Retina (tissue), 1 donor: Measurements from ENCODE around the gene CDKN2B.
A peak's percentile ranks its signal among the peaks of the same experiment; 100 is the strongest.

Experiments used
- DNase-seq: peaks from one replicate; pipeline ENCODE4 v3.0.0-alpha.2; 2016

Gene CDKN2B

DNA sequence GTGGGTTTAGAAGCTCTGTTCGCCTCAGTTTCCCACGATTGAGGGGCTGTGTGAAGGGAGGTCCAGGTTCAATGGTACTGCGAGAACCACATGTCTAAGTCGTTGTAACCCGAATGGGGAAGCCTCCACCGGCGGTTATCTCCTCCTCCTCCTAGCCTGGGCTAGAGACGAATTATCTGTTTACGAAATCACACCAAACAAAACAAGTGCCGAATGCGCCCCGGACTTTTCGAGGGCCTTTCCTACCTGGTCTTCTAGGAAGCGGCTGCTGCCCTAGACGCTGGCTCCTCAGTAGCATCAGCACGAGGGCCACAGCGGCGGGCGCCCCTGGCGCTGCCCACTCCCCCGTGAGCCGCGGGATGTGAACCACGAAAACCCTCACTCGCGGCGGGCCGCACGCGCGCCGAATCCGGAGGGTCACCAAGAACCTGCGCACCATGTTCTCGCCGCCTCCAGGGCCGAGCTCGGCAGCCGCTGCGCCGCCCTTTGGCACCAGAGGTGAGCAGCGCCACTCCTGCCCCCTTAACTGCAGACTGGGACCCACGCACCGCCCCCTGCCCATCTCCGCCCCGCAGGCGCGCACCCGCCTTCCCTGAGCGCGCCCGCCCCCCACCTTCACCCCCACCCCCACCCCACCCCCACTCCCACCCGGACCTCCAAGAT is 15.1 kb downstream of the CDKN2B start, which contains the start of gene CDKN2A:
Gene CDKN2A (minus strand): TSS at position 500 of the 663 bp plus-strand sequence.
- peak; percentile 74 for DNase-seq

DNA sequence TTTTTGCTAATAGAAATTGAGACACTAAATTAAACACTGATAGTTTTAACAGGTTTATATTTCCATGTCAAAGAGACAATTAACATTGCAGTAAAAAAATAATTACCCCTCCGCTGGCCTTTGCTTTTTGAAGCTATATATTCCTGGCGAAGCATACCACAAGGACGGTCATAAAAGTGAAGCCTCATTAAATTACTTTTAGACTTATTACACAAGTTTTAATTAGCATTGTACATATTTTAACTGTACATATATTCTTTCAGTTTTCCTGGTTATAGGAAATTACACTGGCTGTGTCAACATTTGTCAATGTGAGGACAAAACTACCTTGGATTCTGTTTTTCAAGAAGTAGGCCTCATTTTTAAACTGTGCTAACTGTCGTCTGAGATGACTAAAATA is 16.1 kb downstream of the CDKN2B start:
- DNase-seq, result no peak

DNA sequence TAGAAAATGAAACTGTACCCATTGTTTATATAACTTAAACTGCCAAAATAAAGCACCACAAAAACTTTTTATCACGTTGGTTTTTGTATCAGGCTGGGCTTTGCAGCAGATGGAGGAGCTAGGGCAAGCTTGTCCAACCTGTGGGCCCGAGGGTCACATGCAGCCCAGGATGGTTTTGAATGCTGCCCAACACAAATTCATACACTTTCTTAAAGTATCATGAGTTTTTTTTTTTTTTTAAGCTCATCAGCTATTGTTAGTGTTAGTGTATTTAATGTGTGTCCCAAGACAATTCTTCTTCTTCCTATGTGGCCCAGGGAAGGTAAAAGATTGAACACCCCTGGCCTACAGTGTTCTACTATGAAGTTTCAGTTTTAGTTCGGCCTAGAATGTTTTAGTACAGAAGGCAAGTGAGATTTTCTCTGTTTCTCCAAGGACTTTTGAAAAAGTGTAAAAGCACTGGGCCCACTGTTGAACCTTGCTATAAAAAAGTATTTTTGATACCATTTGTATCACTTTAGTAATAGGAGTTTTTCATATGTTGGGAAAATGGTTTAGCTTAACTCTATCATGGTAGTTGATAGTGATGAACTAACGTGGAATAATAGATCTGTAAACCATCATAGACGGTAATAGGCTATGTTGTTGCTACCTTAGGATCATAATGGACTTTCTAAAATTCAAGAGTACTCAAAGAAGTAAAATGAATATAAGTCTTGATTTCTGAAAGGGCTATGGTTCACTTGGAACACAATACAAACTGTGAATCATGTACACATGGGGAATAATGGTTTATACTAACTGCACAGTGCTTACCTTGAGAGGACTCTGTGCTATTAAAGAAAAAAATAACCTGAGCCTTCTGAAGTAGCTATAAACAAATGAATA is 17.8 kb downstream of the CDKN2B start:
- DNase-seq, result no peak

DNA sequence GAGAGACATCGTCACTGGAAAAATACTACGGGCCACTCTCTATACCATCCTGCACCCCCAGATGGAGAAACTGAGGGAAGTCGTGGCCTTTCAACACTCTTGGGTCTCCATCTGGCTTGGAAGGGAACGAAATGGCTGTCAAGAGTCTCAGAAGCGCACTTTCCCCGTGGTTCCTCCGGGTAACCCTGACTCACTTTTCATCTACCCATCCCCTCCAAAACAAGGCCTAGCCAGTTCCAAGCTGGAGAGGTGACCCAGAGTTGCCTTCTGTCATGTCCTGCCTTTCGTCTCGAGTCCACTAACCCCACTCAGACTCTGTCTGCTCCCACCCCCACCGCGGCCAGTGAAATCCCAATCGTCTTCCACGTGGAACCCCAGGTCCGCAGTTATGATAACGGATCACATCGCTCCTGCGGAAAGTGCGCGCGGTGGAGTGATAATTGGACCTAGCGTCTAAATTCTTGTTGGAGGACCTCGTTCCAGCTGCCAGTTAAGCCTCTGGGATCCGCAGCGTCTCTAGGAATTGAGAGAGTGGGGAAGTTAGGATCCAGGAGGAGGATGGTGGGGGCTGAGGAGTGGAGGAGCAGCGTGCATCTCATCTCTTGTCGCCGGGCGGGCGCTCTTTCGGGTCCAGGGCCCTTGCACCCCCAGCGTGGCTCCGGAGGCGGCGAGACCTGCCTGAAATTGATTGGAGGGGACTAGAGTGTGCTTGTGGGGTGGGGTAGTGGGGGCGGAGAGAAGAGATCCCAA is 19.5 kb downstream of the CDKN2B start:
- peak; percentile 53 for DNase-seq

DNA sequence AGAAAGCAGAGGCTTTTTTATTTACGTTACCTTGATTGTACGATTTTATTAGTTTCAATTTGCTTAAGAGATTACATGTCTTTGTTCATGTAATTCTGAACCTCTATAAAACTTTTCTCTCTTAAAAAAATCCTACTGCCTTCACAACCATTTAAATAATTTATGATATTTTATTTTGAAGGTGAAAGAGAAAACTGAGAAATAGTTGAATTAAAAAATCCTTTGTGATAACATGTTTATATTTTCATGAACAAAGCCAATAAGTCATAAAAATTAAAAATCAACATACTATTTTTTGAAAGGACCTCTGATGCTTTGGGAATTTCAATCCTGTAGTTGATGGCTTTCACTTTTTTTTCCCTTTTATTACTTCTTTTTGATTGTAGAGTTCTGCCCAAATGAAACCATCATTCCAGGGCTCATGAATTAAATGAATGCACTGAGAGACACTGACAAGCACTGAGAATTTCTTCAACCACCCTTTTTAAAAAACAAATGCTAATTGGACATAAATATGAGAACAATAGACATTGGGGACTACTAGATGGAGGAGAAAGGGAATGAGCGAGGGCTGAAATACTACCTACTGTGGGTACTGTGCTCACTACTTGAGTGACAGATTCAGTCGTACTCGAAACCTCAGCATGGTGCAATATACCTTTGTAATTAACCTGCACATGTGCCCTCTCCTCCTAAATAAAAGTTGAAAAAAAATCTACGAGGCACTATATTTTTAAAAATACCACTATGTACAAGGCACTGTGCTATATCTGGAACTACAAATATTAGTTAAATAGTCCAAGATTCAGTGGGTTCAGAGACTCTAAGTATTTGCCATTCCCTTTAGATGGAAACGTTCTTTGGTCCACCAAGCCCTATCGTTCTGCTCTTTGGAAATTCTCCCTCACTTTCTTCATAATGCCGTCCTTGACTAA is 20.8 kb downstream of the CDKN2B start:
- DNase-seq, result no peak

DNA sequence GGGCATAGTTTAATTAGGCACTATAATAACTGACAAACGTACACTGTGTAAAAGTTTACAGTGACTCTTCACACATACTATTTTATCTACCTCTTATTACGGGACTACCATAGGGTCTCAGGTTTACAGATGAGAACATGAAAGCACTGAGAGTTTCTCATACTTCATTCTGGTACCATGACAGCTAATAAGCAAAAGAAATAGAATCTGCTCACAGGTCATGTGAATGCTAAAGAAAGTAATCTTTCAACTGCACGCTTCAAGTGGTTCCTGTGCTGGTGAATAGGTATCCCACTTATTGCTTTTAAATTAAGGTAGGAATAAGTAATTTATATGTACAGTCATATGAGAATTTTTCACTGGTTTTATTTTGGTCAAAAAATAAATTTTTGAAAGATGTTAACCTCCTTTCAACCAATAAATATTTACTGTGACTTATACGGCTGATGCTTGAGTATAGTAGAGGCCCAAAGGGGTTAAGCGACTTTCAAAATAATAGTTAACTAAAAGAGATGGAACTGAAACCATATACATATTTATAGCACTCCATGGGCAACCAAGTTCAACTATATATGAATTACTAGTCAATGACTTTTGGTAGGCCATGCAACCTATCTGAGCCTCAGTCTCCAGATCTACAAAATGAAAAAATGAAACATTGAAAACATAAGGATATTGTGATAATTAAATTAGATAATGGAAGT is 23.0 kb downstream of the CDKN2B start:
- DNase-seq, result no peak

DNA sequence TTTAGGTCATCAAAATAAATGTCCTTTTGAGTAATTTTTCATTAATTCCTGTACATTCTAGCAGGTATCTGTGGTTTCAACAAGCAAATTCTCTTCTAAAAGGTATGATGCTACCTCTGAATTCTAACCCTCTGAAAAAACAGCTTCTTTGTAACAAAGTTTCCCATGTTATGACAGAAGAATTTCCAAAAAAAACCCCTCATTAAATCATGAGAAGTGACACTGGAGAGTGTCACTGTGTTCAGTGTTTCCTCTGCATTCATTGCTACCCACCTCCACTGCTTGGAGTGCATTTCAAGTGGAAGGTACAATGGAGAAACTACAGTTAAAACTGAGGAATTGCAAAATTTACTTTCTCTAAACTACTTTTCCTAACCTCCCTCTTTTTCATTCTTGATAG is 25.0 kb downstream of the CDKN2B start:
- no peak for DNase-seq

DNA sequence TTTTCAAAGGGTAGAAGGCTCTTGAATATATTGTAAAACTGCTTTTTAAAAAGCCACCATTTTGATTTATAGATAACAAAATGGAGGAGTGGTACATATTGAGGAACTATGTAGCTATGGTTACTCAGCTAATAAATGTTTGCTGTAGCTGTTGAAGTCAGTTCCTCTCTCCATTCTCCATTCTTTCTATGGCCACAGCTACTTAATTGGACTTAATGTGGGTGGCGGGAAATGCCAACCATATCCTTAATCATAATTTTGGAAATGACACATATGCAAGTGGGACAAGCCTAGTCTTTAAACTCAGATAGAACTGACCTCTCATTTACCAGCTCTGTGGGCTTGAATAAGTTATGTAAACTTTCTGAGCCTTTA is 25.6 kb downstream of the CDKN2B start:
- DNase-seq, result no peak

DNA sequence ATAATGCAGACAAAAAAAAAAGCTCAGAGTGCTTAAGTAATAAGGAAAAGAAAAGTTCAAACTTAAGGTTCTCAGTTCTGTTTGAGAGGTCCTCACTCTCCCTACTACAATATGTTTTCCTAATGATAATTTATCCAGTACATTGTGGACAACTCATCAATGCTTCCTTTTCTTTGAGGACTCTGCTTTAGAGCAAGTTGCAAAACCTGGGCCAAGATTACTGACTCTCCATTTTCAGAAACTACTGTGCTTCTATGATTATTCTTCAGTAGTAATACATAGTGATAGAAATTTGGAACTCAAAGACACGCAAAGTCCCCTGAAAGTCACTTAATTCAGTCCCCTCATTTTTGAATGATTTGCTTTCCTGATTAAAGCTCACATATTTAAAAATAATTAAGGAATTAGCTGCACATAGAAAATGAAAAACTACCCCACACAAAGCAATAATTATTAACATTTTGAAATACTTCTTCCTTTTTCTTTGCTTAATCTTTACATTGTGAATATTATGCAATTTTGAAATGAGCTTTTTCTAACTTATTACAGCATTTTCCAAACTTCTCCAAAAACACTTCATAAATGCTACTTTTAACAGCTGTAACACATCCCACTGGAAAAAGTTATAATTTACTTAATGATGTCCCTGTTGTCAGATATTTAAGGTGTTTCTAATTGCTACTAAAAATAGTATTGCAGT is 26.1 kb downstream of the CDKN2B start:
- no peak for DNase-seq

DNA sequence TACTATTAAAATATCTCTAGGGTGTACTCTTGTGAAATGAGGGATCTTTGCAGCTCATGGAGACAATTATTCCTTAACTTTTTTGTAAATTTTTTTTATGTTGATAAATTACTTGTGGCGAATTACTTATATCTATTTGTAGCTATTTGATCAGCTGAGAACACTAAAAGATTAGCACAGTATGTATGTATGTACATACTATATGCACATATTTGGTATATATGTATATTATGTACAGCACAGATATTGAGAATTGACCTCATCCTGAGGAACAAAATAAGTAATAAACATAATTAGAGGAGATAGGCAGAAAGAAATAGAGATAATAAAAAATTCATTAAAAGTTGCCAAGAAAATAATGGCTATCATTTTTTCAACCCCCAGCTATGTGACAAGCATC is 26.7 kb downstream of the CDKN2B start:
- DNase-seq, result no peak

DNA sequence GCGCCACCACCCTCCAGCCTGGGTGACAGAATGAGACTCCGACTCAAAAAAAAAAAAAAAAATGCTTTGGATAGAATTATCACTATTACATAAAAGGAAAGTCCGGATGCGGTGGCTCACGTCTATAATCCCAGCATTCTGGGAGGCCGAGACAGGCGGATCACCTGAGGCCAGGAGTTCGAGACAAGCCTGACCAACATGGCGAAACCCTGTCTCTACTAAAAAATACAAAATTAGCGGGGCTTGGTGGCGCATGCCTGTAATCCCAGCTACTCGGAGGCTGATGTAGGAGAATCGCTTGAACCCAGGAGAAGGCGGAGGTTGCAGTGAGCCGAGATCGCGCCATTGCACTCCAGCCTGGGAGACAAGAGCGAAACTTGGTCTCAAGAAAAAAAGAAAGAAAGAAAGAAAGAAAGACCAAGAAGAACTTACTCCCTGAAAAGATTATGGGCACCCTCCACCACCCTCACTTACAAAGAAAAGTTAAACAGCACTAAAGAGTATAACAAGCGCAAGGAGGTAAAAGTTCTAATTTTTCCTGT is 32.7 kb downstream of the CDKN2B start:
- DNase-seq, result no peak

DNA sequence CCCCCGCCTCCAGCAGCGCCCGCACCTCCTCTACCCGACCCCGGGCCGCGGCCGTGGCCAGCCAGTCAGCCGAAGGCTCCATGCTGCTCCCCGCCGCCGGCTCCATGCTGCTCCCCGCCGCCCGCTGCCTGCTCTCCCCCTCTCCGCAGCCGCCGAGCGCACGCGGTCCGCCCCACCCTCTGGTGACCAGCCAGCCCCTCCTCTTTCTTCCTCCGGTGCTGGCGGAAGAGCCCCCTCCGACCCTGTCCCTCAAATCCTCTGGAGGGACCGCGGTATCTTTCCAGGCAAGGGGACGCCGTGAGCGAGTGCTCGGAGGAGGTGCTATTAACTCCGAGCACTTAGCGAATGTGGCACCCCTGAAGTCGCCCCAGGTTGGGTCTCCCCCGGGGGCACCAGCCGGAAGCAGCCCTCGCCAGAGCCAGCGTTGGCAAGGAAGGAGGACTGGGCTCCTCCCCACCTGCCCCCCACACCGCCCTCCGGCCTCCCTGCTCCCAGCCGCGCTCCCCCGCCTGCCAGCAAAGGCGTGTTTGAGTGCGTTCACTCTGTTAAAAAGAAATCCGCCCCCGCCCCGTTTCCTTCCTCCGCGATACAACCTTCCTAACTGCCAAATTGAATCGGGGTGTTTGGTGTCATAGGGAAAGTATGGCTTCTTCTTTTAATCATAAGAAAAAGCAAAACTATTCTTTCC is 34.2 kb downstream of the CDKN2B start:
- peak; percentile 77 for DNase-seq

DNA sequence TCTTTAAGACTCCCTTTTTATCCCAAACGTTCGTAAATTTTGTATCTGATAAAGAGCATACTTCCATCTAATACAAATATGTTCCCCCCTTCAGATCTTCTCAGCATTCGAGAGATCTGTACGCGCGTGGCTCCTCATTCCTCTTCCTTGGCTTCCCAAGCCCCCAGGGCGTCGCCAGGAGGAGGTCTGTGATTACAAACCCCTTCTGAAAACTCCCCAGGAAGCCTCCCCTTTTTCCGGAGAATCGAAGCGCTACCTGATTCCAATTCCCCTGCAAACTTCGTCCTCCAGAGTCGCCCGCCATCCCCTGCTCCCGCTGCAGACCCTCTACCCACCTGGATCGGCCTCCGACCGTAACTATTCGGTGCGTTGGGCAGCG is 34.8 kb downstream of the CDKN2B start:
- DNase-seq, result no peak

DNA sequence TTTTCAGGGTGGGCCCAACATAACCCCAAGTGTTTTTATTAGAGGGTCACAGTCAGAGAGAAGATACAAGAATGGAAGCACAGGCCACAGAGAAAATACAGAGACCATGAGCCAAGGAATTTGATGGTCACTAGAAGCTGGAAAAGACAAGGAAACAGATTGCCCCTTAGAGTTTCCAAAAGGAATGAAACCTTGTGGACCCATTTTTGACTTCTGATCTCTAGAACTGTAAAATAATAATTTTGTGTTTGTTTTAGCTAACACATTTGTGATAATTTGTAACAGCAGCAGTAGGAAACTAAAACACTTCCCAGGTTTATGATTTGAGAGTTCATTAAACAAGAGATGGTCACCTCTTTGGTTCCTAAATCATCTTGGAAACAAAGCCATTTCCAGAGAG is 36.7 kb downstream of the CDKN2B start:
- no peak for DNase-seq

DNA sequence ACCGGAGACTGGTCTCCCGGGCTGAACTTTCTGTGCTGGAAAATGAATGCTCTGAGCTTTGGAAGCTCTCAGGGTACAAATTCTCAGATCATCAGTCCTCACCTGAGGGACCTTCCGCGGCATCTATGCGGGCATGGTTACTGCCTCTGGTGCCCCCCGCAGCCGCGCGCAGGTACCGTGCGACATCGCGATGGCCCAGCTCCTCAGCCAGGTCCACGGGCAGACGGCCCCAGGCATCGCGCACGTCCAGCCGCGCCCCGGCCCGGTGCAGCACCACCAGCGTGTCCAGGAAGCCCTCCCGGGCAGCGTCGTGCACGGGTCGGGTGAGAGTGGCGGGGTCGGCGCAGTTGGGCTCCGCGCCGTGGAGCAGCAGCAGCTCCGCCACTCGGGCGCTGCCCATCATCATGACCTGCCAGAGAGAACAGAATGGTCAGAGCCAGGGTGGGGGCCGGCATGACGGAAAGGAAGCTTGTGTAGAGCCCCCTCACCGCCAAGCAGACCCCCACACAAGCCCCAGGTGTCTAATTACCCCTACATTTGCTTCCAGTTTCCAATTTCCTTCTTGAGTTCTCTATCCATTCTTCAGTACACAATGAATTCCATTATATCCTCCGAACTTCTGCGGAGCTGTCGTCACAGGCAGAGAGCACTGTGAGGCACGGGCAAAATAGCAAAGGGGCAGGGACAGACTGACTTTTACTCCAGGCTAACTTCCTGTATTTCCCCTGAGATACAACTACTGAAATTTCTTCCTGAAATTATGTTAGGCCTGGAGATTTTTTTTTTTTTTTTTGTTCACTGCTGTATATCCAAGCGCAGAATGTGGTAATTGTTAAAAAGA is 38.1 kb downstream of the CDKN2B start:
- peak; percentile 79 for DNase-seq

DNA sequence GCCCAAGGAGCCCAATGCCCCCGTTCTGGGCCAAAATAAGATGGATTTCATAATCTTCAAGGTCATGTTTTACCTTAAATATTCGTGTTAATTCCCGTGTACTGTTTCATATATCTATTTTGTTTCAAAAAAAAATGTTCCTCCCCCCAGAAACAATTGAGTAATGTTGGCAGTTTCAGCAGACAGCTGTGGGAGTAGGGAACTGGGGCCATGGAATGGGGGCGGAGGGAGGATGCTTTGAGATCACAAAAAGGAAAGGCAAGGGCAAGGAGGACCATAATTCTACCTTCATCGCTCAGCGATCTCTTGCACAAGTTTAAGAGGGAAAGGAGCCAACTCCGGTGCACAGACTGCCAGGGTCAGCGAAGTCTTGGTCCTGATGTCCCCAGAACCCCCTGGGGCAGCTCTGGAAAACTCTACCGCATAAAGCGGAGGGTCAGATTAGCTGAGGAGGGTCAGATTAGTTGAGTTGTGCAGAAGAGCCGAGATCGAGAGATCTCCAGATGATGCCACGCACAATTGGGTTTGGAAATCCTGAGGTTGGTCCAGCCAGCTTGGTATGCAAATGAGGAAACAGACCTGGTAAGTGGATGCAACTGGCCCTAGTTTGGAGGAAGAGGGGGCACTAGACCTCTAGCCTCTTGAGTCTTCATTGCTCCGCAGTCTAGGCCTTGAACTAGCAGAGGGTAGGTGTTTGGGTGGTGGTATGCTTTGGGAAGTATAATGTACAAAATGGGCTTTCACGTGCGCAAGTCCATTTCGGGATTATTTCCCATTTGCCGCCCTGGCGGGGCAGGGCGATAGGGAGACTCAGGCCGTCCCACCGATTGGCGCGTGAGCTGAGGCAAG is 38.9 kb downstream of the CDKN2B start:
- DNase-seq, result no peak

DNA sequence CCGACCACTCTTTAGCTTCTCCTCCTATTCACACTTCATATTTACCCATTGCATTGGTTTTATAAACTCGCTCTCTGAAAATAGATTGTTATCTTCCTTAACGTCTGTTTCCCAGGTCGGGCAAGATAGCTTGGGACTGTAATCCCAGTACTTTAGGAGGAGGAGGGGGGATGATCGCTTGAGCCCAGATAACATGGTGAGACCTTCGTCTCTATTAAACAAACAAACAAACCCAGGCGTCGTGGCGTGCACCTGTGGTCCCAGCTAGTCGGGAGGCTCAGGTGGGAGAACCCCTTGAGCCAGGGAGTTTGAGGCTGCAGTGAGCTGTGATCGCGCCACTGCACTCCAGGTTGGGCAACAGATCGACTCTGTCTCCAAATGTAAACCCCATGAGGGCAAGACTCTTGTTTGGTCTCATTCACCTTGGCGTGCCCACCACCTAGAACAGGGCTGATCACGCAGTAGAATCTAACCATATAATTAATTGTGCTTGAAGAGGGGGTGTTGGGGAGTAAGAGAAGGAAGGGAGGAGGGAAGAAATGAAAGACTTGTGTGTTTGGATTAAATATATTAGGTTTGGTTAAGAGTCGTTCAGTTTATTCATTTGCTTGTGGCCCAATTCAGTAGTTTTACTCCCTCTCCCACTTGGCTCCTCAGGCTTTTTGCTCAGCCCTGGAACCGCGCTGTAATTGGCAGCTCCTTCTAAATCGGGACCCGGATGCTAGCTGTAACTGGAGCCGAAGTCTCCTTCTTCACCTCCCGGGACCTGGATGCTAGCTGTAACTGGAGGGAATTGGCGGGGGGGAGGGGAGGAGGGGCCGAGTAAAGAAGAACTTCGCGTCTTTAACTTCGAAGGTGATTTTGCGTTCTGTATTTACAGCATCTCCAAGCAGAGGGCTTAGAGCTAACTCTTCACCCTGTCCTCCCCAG is 39.8 kb downstream of the CDKN2B start:
- no peak for DNase-seq
